HEK293 (cell line): ENCODE results near the gene UBASH3B.

ENCODE experiments used
- HOXC10 ChIP-seq: sonication (generic); formaldehyde crosslinking; IDR thresholded peaks from 2 replicates; pipeline ENCODE4 v1.8.1; 2023; ENCODE audit warnings: mild to moderate bottlenecking, missing genetic modification reagents
- MEIS1 ChIP-seq: sonication (generic); formaldehyde crosslinking; IDR thresholded peaks from 2 replicates; pipeline ENCODE4 v1.8.1; 2022; ENCODE audit warnings: missing genetic modification reagents, mild to moderate bottlenecking, borderline replicate concordance
- REPIN1 ChIP-seq: fragments of 450-650 bp; formaldehyde crosslinking; IDR thresholded peaks from 2 replicates; pipeline ENCODE4 v1.5.1; 2017; ENCODE audit warnings: missing biosample characterization, missing genetic modification characterization, low read depth
- YY1 ChIP-seq: fragments of 450-650 bp; formaldehyde crosslinking; IDR thresholded peaks from 2 replicates; pipeline ENCODE4 v1.5.1; 2018; ENCODE audit warnings: missing biosample characterization, missing genetic modification characterization
- ZBTB21 ChIP-seq: fragments of 450-650 bp; formaldehyde crosslinking; IDR thresholded peaks from 2 replicates; pipeline ENCODE4 v1.5.1; 2017; ENCODE audit warnings: missing biosample characterization, missing genetic modification characterization
- TF ChIP-seq, protein P1 (sequence below): fragments of 450-650 bp; formaldehyde crosslinking; IDR thresholded peaks from 2 replicates; pipeline ENCODE4 v1.5.1; 2016; ENCODE audit warnings: missing biosample characterization, missing genetic modification characterization

DNA sequence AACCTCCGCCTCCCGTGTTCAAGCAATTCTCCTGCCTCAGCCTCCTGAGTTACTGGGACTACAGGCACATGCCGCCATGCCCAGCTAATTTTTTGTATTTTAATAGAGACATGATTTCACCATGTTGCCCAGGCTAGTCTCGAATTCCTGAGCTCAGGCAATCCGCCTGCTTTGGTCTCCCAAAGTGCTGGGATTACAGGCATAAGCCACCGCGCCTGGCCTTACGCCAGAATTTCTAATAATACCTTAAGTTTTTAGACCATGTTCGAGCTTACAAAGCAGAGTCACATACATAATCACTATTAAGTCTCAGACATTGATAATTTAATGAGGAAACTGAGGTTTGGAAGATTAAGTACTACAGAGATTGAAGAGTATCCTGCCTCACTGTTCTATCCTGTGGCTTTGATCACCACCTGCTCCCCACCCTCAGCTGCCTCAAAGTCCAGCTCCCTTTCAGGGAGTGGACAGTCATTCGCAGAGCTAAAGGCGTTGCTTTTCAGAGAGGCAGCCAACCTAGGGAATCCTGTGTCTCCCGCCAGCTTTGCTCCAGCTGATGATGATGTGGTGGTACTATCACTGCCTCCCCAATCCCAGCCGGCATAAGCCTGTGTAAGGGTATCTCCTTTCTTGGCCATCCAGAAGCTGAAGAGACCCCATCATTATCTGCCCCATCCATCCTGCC lies 7.7 kb downstream of the UBASH3B start:
- TF ChIP-seq HOXC10 = no peak
- TF ChIP-seq, protein P1, sequence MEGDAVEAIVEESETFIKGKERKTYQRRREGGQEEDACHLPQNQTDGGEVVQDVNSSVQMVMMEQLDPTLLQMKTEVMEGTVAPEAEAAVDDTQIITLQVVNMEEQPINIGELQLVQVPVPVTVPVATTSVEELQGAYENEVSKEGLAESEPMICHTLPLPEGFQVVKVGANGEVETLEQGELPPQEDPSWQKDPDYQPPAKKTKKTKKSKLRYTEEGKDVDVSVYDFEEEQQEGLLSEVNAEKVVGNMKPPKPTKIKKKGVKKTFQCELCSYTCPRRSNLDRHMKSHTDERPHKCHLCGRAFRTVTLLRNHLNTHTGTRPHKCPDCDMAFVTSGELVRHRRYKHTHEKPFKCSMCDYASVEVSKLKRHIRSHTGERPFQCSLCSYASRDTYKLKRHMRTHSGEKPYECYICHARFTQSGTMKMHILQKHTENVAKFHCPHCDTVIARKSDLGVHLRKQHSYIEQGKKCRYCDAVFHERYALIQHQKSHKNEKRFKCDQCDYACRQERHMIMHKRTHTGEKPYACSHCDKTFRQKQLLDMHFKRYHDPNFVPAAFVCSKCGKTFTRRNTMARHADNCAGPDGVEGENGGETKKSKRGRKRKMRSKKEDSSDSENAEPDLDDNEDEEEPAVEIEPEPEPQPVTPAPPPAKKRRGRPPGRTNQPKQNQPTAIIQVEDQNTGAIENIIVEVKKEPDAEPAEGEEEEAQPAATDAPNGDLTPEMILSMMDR (tag by site-specific recombination) = no peak
- no peak for TF ChIP-seq YY1 (tag by site-specific recombination)
- no peak for TF ChIP-seq MEIS1 (CRISPR knock-in tag)
- no peak for TF ChIP-seq REPIN1 (tag by site-specific recombination)
- no peak for TF ChIP-seq ZBTB21 (tag by site-specific recombination)
